HepG2 (cell line): ENCODE data around the gene CLDN9. TPM values are rescaled to one million over a fixed set of nuclear protein-coding genes. Genes with fewer than 3 reads are reported as not detected.

Experiments used
- DR1 ChIP-seq: sonication (generic); formaldehyde crosslinking; IDR thresholded peaks from 2 replicates; pipeline ENCODE4 v1.8.0; 2021; ENCODE audit warnings: mild to moderate bottlenecking, missing genetic modification reagents, inconsistent platforms
- FLYWCH1 ChIP-seq: sonication (generic); formaldehyde crosslinking; IDR thresholded peaks from 2 replicates; pipeline ENCODE4 v1.8.1; 2023; ENCODE audit warnings: mild to moderate bottlenecking, missing genetic modification reagents
- HDAC2 ChIP-seq: sonication (generic); formaldehyde crosslinking; IDR thresholded peaks from 2 replicates; pipeline ENCODE4 v1.4.0; 2020; ENCODE audit warnings: missing genetic modification reagents
- HNRNPLL ChIP-seq: fragments of 200-400 bp; formaldehyde crosslinking; IDR thresholded peaks from 2 replicates; pipeline ENCODE4 v1.6.1; 2017; ENCODE audit warnings: mild to moderate bottlenecking, low read depth, low read length; ENCODE audit not compliant: poor library complexity, severe bottlenecking
- NFKBIZ ChIP-seq: IDR thresholded peaks from 2 replicates; pipeline ENCODE4 v1.6.1; 2018; ENCODE audit warnings: missing genetic modification reagents, missing compliant biosample characterization
- POLR2AphosphoS2 ChIP-seq: IDR thresholded peaks from 2 replicates; pipeline ENCODE4 v1.6.1; 2011; ENCODE audit warnings: low read depth, low read length, improper control_type of control experiment
- POLR2AphosphoS5 ChIP-seq: IDR thresholded peaks from 2 replicates; pipeline ENCODE4 v1.6.1; 2012; ENCODE audit warnings: low read depth, low read length
- RAD21 ChIP-seq: fragments of 450-650 bp; formaldehyde crosslinking; IDR thresholded peaks from 2 replicates; pipeline ENCODE4 v1.5.0; 2020; ENCODE audit warnings: mild to moderate bottlenecking
- REL ChIP-seq: sonication (generic); formaldehyde crosslinking; conservative IDR thresholded peaks from 2 replicates; pipeline ENCODE4 v1.8.0; 2022; ENCODE audit warnings: mild to moderate bottlenecking, missing genetic modification reagents, moderate library complexity
- RNF2 ChIP-seq: fragments of 450-650 bp; conservative IDR thresholded peaks from 2 replicates; pipeline ENCODE4 v1.6.1; 2016; ENCODE audit warnings: low read depth
- SALL1 ChIP-seq: sonication (generic); formaldehyde crosslinking; IDR thresholded peaks from 2 replicates; pipeline ENCODE4 v1.8.0; 2022; ENCODE audit warnings: mild to moderate bottlenecking, missing genetic modification reagents
- SAP130 ChIP-seq: IDR thresholded peaks from 2 replicates; pipeline ENCODE4 v1.6.1; 2016; ENCODE audit warnings: low read depth
- SUZ12 ChIP-seq: fragments of 150-350 bp; IDR thresholded peaks from 2 replicates; pipeline ENCODE4 v1.6.1; 2014; ENCODE audit warnings: low read depth, low read length
- ZIK1 ChIP-seq: sonication (generic); formaldehyde crosslinking; IDR thresholded peaks from 2 replicates; pipeline ENCODE4 v1.5.0; 2020; ENCODE audit warnings: mild to moderate bottlenecking, low read depth, missing genetic modification reagents, borderline replicate concordance
- ZNF12 ChIP-seq: sonication (generic); formaldehyde crosslinking; IDR thresholded peaks from 2 replicates; pipeline ENCODE4 v1.5.0; 2020; ENCODE audit warnings: missing genetic modification reagents
- ZNF124 ChIP-seq: sonication (generic); formaldehyde crosslinking; IDR thresholded peaks from 2 replicates; pipeline ENCODE4 v1.4.0; 2020; ENCODE audit warnings: missing genetic modification reagents
- ZNF224 ChIP-seq: sonication (generic); formaldehyde crosslinking; IDR thresholded peaks from 2 replicates; pipeline ENCODE4 v1.5.0; 2020; ENCODE audit warnings: mild to moderate bottlenecking, missing genetic modification reagents
- ZNF572 ChIP-seq: sonication (generic); formaldehyde crosslinking; IDR thresholded peaks from 2 replicates; pipeline ENCODE4 v1.5.1; 2020; ENCODE audit warnings: mild to moderate bottlenecking, missing genetic modification reagents
- ZNF577 ChIP-seq: sonication (generic); formaldehyde crosslinking; IDR thresholded peaks from 2 replicates; pipeline ENCODE4 v1.4.0; 2020; ENCODE audit warnings: mild to moderate bottlenecking, low read depth, missing genetic modification reagents, borderline replicate concordance
- ZNF709 ChIP-seq: sonication (generic); formaldehyde crosslinking; IDR thresholded peaks from 2 replicates; pipeline ENCODE4 v1.5.0; 2020; ENCODE audit warnings: mild to moderate bottlenecking, missing genetic modification reagents
- ZNF772 ChIP-seq: sonication (generic); formaldehyde crosslinking; IDR thresholded peaks from 2 replicates; pipeline ENCODE4 v1.5.0; 2020; ENCODE audit warnings: mild to moderate bottlenecking, missing genetic modification reagents
- ZNF879 ChIP-seq: sonication (generic); formaldehyde crosslinking; IDR thresholded peaks from 2 replicates; pipeline ENCODE4 v1.8.1; 2023; ENCODE audit warnings: missing genetic modification reagents
- polyA plus RNA-seq, 8 experiments: library from polyadenylated mRNA; depleted of rRNA in 3 of 8; stranded (reverse) in 7 of 8; unstranded in 1 of 8; fragments of >200 nt; fragmentation: Illumina TruSeq in 4 of 8; extraction: Trizol in 4 of 8; gene quantifications; 2 replicates each; pipeline versions ENCODE4 v1.2.1 to v1.2.3, GENCODE V29; 2011 to 2016; ENCODE audit warnings: low read depth in 4 of 8, missing spikeins in 1 of 8, mixed read lengths in 1 of 8; ENCODE audit not compliant: insufficient read depth in 1 of 8
- total RNA-seq, 5 experiments: library from RNA; depleted of rRNA; stranded (reverse); fragments of >200 nt; fragmentation: Illumina TruSeq; extraction: Trizol; gene quantifications; 2 replicates each; pipeline ENCODE4 v1.2.3, GENCODE V29; 2016; ENCODE audit warnings: low read depth in 1 of 5
- TF ChIP-seq, protein P1 (sequence below): sonication (generic); formaldehyde crosslinking; IDR thresholded peaks from 2 replicates; pipeline ENCODE4 v1.4.0; 2020; ENCODE audit warnings: missing genetic modification reagents
- TF ChIP-seq, protein P2 (sequence below): IDR thresholded peaks from 2 replicates; pipeline ENCODE4 v1.6.1; 2016; ENCODE audit warnings: missing biosample characterization, missing genetic modification reagents, low read depth
- TF ChIP-seq, protein P3 (sequence below): sonication (generic); formaldehyde crosslinking; IDR thresholded peaks from 2 replicates; pipeline ENCODE4 v1.8.1; 2023; ENCODE audit warnings: mild to moderate bottlenecking, missing genetic modification reagents, borderline replicate concordance

The CLDN9 gene
- total and polyA plus RNA-seq, 2 of the 13 experiments (the other 11 are each of a cell fraction or from before 2014, with no cell fraction given): 0.15 to 0.26 TPM

DNA sequence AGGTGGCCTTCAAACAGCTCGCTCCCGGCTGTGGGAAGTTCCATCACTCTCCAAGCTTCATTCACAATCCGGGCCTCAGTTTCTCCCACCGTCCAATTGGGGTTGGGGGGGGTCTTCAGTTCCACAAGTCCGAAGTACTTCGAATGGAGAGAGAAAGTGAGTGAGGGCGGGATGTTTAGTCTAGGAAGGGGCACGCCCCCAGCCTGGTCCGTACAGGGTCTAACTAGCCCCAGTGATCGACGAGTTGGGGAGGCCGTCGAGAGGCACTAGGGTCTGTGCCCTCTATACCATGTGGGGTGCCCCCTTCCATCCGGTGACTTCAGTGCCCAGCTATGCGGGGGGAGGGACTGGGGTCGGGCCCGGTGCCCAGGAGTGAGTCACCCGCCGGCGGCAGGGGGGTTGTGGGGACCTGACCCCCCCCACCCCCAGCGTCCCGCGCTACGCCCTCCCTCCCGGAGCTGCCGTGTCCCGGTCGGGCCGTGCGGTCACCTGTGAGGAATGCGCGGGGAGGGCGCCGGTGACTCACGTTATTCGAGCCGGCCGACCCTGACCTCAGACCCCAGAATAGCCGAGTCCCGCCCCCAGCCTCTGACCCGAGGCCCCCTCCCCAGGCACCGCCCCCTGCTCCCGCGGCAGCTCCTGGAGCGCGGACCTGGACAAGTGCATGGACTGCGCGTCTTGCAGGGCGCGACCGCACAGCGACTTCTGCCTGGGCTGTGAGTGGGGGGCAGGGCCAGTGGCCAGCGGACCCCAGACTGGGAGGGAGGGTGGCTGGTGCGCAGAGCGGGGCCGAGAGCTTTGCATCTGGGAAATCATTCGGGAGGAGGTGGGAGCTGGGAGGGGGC is 8.1 kb downstream of the CLDN9 start (continued):
- 0 out of 2 replicates have a peak, but pooled peaks have one; percentile 17 for TF ChIP-seq FLYWCH1 (CRISPR knock-in tag)
- no peak for TF ChIP-seq ZNF12 (CRISPR knock-in tag)
- no peak for TF ChIP-seq ZNF124 (CRISPR knock-in tag)
- peak; percentile 9; the same call in 1 of the 2 replicates for TF ChIP-seq SALL1 (CRISPR knock-in tag)
- peak; percentile 7; the same call in 1 of the 2 replicates for TF ChIP-seq DR1 (CRISPR knock-in tag)
- peak; percentile 91 for TF ChIP-seq POLR2AphosphoS2
- no peak for TF ChIP-seq ZNF224
- no peak for TF ChIP-seq HNRNPLL
- TF ChIP-seq RAD21 (CRISPR knock-in tag): no peak; the same call in 1 of the 2 replicates
- TF ChIP-seq ZNF709 (CRISPR knock-in tag): peak; percentile 0; the same call in 1 of the 2 replicates
- TF ChIP-seq, protein P1, sequence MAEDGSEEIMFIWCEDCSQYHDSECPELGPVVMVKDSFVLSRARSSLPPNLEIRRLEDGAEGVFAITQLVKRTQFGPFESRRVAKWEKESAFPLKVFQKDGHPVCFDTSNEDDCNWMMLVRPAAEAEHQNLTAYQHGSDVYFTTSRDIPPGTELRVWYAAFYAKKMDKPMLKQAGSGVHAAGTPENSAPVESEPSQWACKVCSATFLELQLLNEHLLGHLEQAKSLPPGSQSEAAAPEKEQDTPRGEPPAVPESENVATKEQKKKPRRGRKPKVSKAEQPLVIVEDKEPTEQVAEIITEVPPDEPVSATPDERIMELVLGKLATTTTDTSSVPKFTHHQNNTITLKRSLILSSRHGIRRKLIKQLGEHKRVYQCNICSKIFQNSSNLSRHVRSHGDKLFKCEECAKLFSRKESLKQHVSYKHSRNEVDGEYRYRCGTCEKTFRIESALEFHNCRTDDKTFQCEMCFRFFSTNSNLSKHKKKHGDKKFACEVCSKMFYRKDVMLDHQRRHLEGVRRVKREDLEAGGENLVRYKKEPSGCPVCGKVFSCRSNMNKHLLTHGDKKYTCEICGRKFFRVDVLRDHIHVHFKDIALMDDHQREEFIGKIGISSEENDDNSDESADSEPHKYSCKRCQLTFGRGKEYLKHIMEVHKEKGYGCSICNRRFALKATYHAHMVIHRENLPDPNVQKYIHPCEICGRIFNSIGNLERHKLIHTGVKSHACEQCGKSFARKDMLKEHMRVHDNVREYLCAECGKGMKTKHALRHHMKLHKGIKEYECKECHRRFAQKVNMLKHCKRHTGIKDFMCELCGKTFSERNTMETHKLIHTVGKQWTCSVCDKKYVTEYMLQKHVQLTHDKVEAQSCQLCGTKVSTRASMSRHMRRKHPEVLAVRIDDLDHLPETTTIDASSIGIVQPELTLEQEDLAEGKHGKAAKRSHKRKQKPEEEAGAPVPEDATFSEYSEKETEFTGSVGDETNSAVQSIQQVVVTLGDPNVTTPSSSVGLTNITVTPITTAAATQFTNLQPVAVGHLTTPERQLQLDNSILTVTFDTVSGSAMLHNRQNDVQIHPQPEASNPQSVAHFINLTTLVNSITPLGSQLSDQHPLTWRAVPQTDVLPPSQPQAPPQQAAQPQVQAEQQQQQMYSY (CRISPR knock-in tag): peak; percentile 76
- no peak; the same call in 1 of the 2 replicates for TF ChIP-seq POLR2AphosphoS5
- no peak; the same call in 1 of the 2 replicates for TF ChIP-seq ZNF879 (CRISPR knock-in tag)
- TF ChIP-seq REL: peak; percentile 61; the same call in 1 of the 2 replicates
- TF ChIP-seq, protein P2, sequence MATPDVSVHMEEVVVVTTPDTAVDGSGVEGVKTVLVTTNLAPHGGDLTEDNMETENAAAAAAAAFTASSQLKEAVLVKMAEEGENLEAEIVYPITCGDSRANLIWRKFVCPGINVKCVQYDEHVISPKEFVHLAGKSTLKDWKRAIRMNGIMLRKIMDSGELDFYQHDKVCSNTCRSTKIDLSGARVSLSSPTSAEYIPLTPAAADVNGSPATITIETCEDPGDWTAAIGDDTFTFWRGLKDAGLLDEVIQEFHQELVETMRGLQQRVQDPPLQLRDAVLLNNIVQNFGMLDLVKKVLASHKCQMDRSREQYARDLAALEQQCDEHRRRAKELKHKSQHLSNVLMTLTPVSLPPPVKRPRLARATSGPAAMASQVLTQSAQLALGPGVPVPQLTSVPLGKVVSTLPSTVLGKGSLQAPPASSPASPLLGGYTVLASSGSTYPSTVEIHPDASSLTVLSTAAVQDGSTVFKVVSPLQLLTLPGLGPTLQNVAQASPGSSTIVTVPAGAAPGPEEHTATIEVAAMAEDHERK (CRISPR knock-in tag): no peak
- TF ChIP-seq RNF2: no peak
- no peak; the same call in 1 of the 2 replicates for TF ChIP-seq NFKBIZ (CRISPR knock-in tag)
- TF ChIP-seq ZIK1: no peak
- no peak for TF ChIP-seq ZNF577 (CRISPR knock-in tag)
- peak; percentile 67 for TF ChIP-seq HDAC2
- TF ChIP-seq ZNF772 (CRISPR knock-in tag): peak; percentile 65
- peak; percentile 89 for TF ChIP-seq SAP130 (CRISPR knock-in tag)
- no peak for TF ChIP-seq SUZ12
- TF ChIP-seq ZNF572 (CRISPR knock-in tag): no peak
- TF ChIP-seq, protein P3, sequence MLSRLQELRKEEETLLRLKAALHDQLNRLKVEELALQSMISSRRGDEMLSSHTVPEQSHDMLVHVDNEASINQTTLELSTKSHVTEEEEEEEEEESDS (CRISPR knock-in tag): no peak
